Measurements from ENCODE around the gene FAM217B. TPM values are rescaled to one million over a fixed set of nuclear protein-coding genes. Genes with fewer than 3 reads are reported as not detected.

Gene FAM217B
- total and polyA plus RNA-seq, 9 donors = 13.1 to 26.7 (median 20.8) TPM

GRCh38 chr20:59937150-59937549 is 3.0 kb upstream of the FAM217B start:
- Histone ChIP-seq H3K27me3 (ENCODE audit: control insufficient read depth, insufficient read depth, low read length) (no peaks in the 10 kb centered on the region), H3K9me3 (replicated peaks; ENCODE audit: control insufficient read depth, low read depth, low read length) (no peaks in the 10 kb centered on the region), H3K4me1 (ENCODE audit: control insufficient read depth, insufficient read depth, low read length) (peaks cover 19% of the 10 kb centered on the region), H3K4me3 (ENCODE audit: low read length) (no peak overlapping the region), H3K36me3 (ENCODE audit: control insufficient read depth, insufficient read depth, low read length) (no peaks in the 10 kb centered on the region), H3K27ac (ENCODE audit: low read length) (no peak overlapping the region)
- no peak for DNase-seq
- no CpG with 5 or more reads among the region's 3 CpGs for WGBS (ENCODE audit: insufficient coverage)

- Histone ChIP-seq H3K27ac (ENCODE audit: low read length) (peak overlapping the region; percentile 22), H3K4me3 (ENCODE audit: low read length) (no peak overlapping the region), H3K36me3 (ENCODE audit: control insufficient read depth, insufficient read depth, low read length) (no peaks in the 10 kb centered on the region), H3K27me3 (ENCODE audit: control insufficient read depth, insufficient read depth, low read length) (no peaks in the 10 kb centered on the region), H3K4me1 (ENCODE audit: control insufficient read depth, insufficient read depth, low read length) (peaks cover 19% of the 10 kb centered on the region), H3K9me3 (replicated peaks; ENCODE audit: control insufficient read depth, low read depth, low read length) (no peaks in the 10 kb centered on the region)
- WGBS (ENCODE audit: insufficient coverage) = 66% methylated on average over 3 of the region's 4 CpGs
- no peak for DNase-seq
These were observed 2.0 kb upstream of the FAM217B start for GRCh38 chr20:59938221-59938620.

GRCh38 chr20:59938696-59939051 is 1.5 kb upstream of the FAM217B start:
- peaks cover 19% of the 10 kb centered on the region for H3K4me1 ChIP-seq (ENCODE audit: control insufficient read depth, insufficient read depth, low read length)
- H3K4me3 ChIP-seq (ENCODE audit: low read length) = no peak overlapping the region
- DNase-seq = no peak
- H3K27ac ChIP-seq (ENCODE audit: low read length) = peak overlapping the region; percentile 22
- H3K9me3 ChIP-seq (replicated peaks; ENCODE audit: control insufficient read depth, low read depth, low read length) = no peaks in the 10 kb centered on the region
- H3K36me3 ChIP-seq (ENCODE audit: control insufficient read depth, insufficient read depth, low read length) = no peaks in the 10 kb centered on the region
- H3K27me3 ChIP-seq (ENCODE audit: control insufficient read depth, insufficient read depth, low read length) = no peaks in the 10 kb centered on the region
- WGBS (ENCODE audit: insufficient coverage) = 75% methylated on average over 6 of the region's 7 CpGs

GRCh38 chr20:59939052-59939878 is 924 bp upstream of the FAM217B start:
- H3K4me3 ChIP-seq (ENCODE audit: low read length) = peak overlapping the region; percentile 77
- peaks cover 5% of the 10 kb centered on the region for H3K36me3 ChIP-seq (ENCODE audit: control insufficient read depth, insufficient read depth, low read length)
- H3K27ac ChIP-seq (ENCODE audit: low read length) = peak overlapping the region; percentile 96
- no peaks in the 10 kb centered on the region for H3K9me3 ChIP-seq (replicated peaks; ENCODE audit: control insufficient read depth, low read depth, low read length)
- H3K27me3 ChIP-seq (ENCODE audit: control insufficient read depth, insufficient read depth, low read length) = no peaks in the 10 kb centered on the region
- H3K4me1 ChIP-seq (ENCODE audit: control insufficient read depth, insufficient read depth, low read length) = peaks cover 22% of the 10 kb centered on the region
- DNase-seq = peak; percentile 40
- 40% methylated on average over 104 of the region's 104 CpGs for WGBS (ENCODE audit: insufficient coverage)

- H3K4me1 ChIP-seq (ENCODE audit: control insufficient read depth, insufficient read depth, low read length) = peaks cover 27% of the 10 kb centered on the region
These were observed 385 bp upstream of the FAM217B start for GRCh38 chr20:59939879-59940128.

GRCh38 chr20:59940956-59941294 is 736 bp downstream of the FAM217B start:
- Histone ChIP-seq H3K4me1 (ENCODE audit: control insufficient read depth, insufficient read depth, low read length) (peaks cover 34% of the 10 kb centered on the region), H3K9me3 (replicated peaks; ENCODE audit: control insufficient read depth, low read depth, low read length) (no peaks in the 10 kb centered on the region), H3K27me3 (ENCODE audit: control insufficient read depth, insufficient read depth, low read length) (no peaks in the 10 kb centered on the region), H3K27ac (ENCODE audit: low read length) (peak overlapping the region; percentile 96), H3K4me3 (ENCODE audit: low read length) (peak overlapping the region; percentile 77), H3K36me3 (ENCODE audit: control insufficient read depth, insufficient read depth, low read length) (peaks cover 11% of the 10 kb centered on the region)
- WGBS (ENCODE audit: insufficient coverage) = 0% methylated on average over 2 of the region's 4 CpGs
- no peak for DNase-seq

More at GRCh38 chr20:59939879-59940128, 385 bp upstream of the FAM217B start:
- DNase-seq = no peak
- no peaks in the 10 kb centered on the region for H3K9me3 ChIP-seq (replicated peaks; ENCODE audit: control insufficient read depth, low read depth, low read length)
- H3K36me3 ChIP-seq (ENCODE audit: control insufficient read depth, insufficient read depth, low read length) = peaks cover 11% of the 10 kb centered on the region
- peak overlapping the region; percentile 77 for H3K4me3 ChIP-seq (ENCODE audit: low read length)
- peak overlapping the region; percentile 96 for H3K27ac ChIP-seq (ENCODE audit: low read length)
- no peaks in the 10 kb centered on the region for H3K27me3 ChIP-seq (ENCODE audit: control insufficient read depth, insufficient read depth, low read length)
- 0% methylated on average over 24 of the region's 24 CpGs for WGBS (ENCODE audit: insufficient coverage)

GRCh38 chr20:59942245-59942644 is 2.1 kb downstream of the FAM217B start:
- WGBS (ENCODE audit: insufficient coverage) = no CpG with 5 or more reads among the region's 2 CpGs
- Histone ChIP-seq H3K9me3 (replicated peaks; ENCODE audit: control insufficient read depth, low read depth, low read length) (no peaks in the 10 kb centered on the region), H3K27me3 (ENCODE audit: control insufficient read depth, insufficient read depth, low read length) (no peaks in the 10 kb centered on the region), H3K4me1 (ENCODE audit: control insufficient read depth, insufficient read depth, low read length) (peaks cover 33% of the 10 kb centered on the region), H3K4me3 (ENCODE audit: low read length) (no peak overlapping the region), H3K36me3 (ENCODE audit: control insufficient read depth, insufficient read depth, low read length) (peaks cover 11% of the 10 kb centered on the region), H3K27ac (ENCODE audit: low read length) (no peak overlapping the region)
- no peak for DNase-seq

GRCh38 chr20:59944726-59945125 is 4.5 kb downstream of the FAM217B start:
- peak; percentile 71 for DNase-seq
- 57% methylated on average over 4 of the region's 7 CpGs for WGBS (ENCODE audit: insufficient coverage)
- no peak overlapping the region for H3K4me3 ChIP-seq (ENCODE audit: low read length)
- H3K27ac ChIP-seq (ENCODE audit: low read length) = peak overlapping the region; percentile 36
- H3K36me3 ChIP-seq (ENCODE audit: control insufficient read depth, insufficient read depth, low read length) = peaks cover 11% of the 10 kb centered on the region
- no peaks in the 10 kb centered on the region for H3K27me3 ChIP-seq (ENCODE audit: control insufficient read depth, insufficient read depth, low read length)
- no peaks in the 10 kb centered on the region for H3K9me3 ChIP-seq (replicated peaks; ENCODE audit: control insufficient read depth, low read depth, low read length)
- H3K4me1 ChIP-seq (ENCODE audit: control insufficient read depth, insufficient read depth, low read length) = peaks cover 18% of the 10 kb centered on the region

- DNase-seq = no peak
- H3K27ac ChIP-seq (ENCODE audit: low read length) = peak overlapping the region; percentile 36
- no peaks in the 10 kb centered on the region for H3K9me3 ChIP-seq (replicated peaks; ENCODE audit: control insufficient read depth, low read depth, low read length)
- H3K36me3 ChIP-seq (ENCODE audit: control insufficient read depth, insufficient read depth, low read length) = peaks cover 11% of the 10 kb centered on the region
- H3K4me3 ChIP-seq (ENCODE audit: low read length) = no peak overlapping the region
- no CpG with 5 or more reads among the region's 3 CpGs for WGBS (ENCODE audit: insufficient coverage)
- peaks cover 18% of the 10 kb centered on the region for H3K4me1 ChIP-seq (ENCODE audit: control insufficient read depth, insufficient read depth, low read length)
- H3K27me3 ChIP-seq (ENCODE audit: control insufficient read depth, insufficient read depth, low read length) = no peaks in the 10 kb centered on the region
These were observed 5.0 kb downstream of the FAM217B start for GRCh38 chr20:59945175-59945574.

GRCh38 chr20:59945731-59946130 is 5.5 kb downstream of the FAM217B start:
- peaks cover 11% of the 10 kb centered on the region for H3K36me3 ChIP-seq (ENCODE audit: control insufficient read depth, insufficient read depth, low read length)
- no peaks in the 10 kb centered on the region for H3K27me3 ChIP-seq (ENCODE audit: control insufficient read depth, insufficient read depth, low read length)
- WGBS (ENCODE audit: insufficient coverage) = no CpG with 5 or more reads among the region's 2 CpGs
- no peak overlapping the region for H3K27ac ChIP-seq (ENCODE audit: low read length)
- DNase-seq = no peak
- H3K9me3 ChIP-seq (replicated peaks; ENCODE audit: control insufficient read depth, low read depth, low read length) = no peaks in the 10 kb centered on the region
- no peak overlapping the region for H3K4me3 ChIP-seq (ENCODE audit: low read length)
- H3K4me1 ChIP-seq (ENCODE audit: control insufficient read depth, insufficient read depth, low read length) = peaks cover 18% of the 10 kb centered on the region

- Histone ChIP-seq H3K9me3 (replicated peaks; ENCODE audit: control insufficient read depth, low read depth, low read length) (no peaks in the 10 kb centered on the region), H3K36me3 (ENCODE audit: control insufficient read depth, insufficient read depth, low read length) (peaks cover 11% of the 10 kb centered on the region), H3K27me3 (ENCODE audit: control insufficient read depth, insufficient read depth, low read length) (no peaks in the 10 kb centered on the region), H3K4me3 (ENCODE audit: low read length) (no peak overlapping the region), H3K4me1 (ENCODE audit: control insufficient read depth, insufficient read depth, low read length) (peaks cover 18% of the 10 kb centered on the region), H3K27ac (ENCODE audit: low read length) (no peak overlapping the region)
- DNase-seq = no peak
- 92% methylated on average over 5 of the region's 8 CpGs for WGBS (ENCODE audit: insufficient coverage)
These were observed 7.2 kb downstream of the FAM217B start for GRCh38 chr20:59947376-59947775.
